Ishikawa (cell line): ENCODE measurements around the gene SPDL1.

ENCODE experiments used
- CEBPB ChIP-seq: IDR thresholded peaks from 2 replicates; pipeline ENCODE4 v1.6.1; 2012
- CREB1 ChIP-seq: IDR thresholded peaks from 2 replicates; pipeline ENCODE4 v1.6.1; 2012; ENCODE audit warnings: low read depth
- EGR1 ChIP-seq: IDR thresholded peaks from 2 replicates; pipeline ENCODE4 v1.6.1; 2012
- EP300 ChIP-seq: IDR thresholded peaks from 2 replicates; pipeline ENCODE4 v1.6.1; 2012; ENCODE audit warnings: borderline replicate concordance
- FOXM1 ChIP-seq: IDR thresholded peaks from 2 replicates; pipeline ENCODE4 v1.6.1; 2012; ENCODE audit warnings: low read depth, borderline replicate concordance
- NFIC ChIP-seq: IDR thresholded peaks from 2 replicates; pipeline ENCODE4 v1.6.1; 2012
- RAD21 ChIP-seq: IDR thresholded peaks from 2 replicates; pipeline ENCODE4 v1.6.1; 2012; ENCODE audit warnings: low read depth
- TAF1 ChIP-seq: IDR thresholded peaks from 2 replicates; pipeline ENCODE4 v1.6.1; 2012; ENCODE audit warnings: low read depth, mild to moderate bottlenecking
- TCF12 ChIP-seq: IDR thresholded peaks from 2 replicates; pipeline ENCODE4 v1.6.1; 2012; ENCODE audit warnings: low read depth
- TEAD4 ChIP-seq: IDR thresholded peaks from 2 replicates; pipeline ENCODE4 v1.6.1; 2012
- YY1 ChIP-seq: IDR thresholded peaks from 2 replicates; pipeline ENCODE4 v1.6.1; 2012; ENCODE audit warnings: low read depth
- ZBTB7A ChIP-seq: IDR thresholded peaks from 2 replicates; pipeline ENCODE4 v1.6.1; 2012; ENCODE audit warnings: low read depth
- TF ChIP-seq, protein P1 (sequence below): IDR thresholded peaks from 2 replicates; pipeline ENCODE4 v1.6.1; 2012; ENCODE audit warnings: low read depth, mild to moderate bottlenecking
- TF ChIP-seq, protein P2 (sequence below): IDR thresholded peaks from 2 replicates; pipeline ENCODE4 v1.6.1; 2012
- TF ChIP-seq, protein P3 (sequence below): IDR thresholded peaks from 2 replicates; pipeline ENCODE4 v1.6.1; 2012

Gene SPDL1

DNA sequence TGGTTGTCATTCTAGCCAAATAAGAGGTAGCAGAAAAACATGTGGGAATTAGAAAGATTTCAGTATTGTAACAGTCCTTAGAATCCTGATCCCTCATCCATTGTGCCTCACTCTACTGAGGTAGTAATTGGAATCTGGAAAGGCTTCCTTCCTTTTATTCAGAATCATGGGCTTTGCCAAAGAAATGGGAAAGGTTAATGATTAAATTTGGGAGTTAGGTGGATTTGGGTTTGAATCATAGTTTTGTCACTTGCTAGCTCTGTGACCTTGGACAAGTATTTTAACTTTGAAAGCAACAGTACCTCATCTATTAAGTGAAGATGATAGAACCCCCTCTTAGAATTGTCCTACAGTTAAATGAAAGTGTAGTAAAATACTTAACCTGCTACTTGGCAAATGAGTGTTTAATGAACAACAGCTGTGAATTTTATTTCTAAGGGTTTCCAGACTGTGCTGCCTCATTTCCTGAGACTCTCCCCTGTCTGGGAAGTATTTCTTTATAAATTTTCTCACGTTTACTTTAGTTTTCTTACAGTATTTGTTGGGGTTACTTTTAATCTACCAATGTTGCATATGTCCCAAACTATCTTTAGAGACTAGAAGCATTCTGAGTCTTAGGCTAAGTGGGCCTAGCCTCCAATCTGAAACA, 11.7 kb downstream of the SPDL1 start:
- TF ChIP-seq, protein P1, sequence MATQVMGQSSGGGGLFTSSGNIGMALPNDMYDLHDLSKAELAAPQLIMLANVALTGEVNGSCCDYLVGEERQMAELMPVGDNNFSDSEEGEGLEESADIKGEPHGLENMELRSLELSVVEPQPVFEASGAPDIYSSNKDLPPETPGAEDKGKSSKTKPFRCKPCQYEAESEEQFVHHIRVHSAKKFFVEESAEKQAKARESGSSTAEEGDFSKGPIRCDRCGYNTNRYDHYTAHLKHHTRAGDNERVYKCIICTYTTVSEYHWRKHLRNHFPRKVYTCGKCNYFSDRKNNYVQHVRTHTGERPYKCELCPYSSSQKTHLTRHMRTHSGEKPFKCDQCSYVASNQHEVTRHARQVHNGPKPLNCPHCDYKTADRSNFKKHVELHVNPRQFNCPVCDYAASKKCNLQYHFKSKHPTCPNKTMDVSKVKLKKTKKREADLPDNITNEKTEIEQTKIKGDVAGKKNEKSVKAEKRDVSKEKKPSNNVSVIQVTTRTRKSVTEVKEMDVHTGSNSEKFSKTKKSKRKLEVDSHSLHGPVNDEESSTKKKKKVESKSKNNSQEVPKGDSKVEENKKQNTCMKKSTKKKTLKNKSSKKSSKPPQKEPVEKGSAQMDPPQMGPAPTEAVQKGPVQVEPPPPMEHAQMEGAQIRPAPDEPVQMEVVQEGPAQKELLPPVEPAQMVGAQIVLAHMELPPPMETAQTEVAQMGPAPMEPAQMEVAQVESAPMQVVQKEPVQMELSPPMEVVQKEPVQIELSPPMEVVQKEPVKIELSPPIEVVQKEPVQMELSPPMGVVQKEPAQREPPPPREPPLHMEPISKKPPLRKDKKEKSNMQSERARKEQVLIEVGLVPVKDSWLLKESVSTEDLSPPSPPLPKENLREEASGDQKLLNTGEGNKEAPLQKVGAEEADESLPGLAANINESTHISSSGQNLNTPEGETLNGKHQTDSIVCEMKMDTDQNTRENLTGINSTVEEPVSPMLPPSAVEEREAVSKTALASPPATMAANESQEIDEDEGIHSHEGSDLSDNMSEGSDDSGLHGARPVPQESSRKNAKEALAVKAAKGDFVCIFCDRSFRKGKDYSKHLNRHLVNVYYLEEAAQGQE: no peak
- TF ChIP-seq TCF12 (no peak), TEAD4 (no peak), EGR1 (no peak), EP300 (no peak), RAD21 (no peak), YY1 (no peak), ZBTB7A (no peak), NFIC (no peak), CREB1 (no peak), CEBPB (no peak), TAF1 (no peak), FOXM1 (no peak)
- TF ChIP-seq, protein P2, sequence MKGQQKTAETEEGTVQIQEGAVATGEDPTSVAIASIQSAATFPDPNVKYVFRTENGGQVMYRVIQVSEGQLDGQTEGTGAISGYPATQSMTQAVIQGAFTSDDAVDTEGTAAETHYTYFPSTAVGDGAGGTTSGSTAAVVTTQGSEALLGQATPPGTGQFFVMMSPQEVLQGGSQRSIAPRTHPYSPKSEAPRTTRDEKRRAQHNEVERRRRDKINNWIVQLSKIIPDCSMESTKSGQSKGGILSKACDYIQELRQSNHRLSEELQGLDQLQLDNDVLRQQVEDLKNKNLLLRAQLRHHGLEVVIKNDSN: no peak
- TF ChIP-seq, protein P3, sequence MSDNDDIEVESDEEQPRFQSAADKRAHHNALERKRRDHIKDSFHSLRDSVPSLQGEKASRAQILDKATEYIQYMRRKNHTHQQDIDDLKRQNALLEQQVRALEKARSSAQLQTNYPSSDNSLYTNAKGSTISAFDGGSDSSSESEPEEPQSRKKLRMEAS: no peak

DNA sequence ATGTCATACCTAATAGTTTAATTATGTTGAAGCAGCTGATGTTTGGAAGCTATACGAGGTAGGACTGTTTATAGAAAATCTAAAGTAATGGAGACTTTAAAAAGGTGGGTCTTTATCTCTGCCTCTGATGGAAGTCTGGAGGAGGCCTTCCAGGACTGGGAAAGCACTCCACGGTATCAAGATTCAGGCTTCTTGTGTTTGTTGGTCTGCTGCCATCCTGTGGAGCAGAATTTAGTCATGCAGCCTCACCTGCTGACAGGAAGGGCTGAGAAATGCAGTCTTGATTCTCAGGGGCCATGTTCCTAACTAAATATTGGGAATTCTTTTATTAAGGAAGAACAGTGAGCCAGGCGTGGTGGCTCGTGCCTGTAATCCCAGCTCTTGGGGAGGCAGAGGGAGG, 15.9 kb downstream of the SPDL1 start:
- TF ChIP-seq CREB1 (no peak), TEAD4 (no peak), CEBPB (no peak), ZBTB7A (no peak), YY1 (no peak), EGR1 (no peak), RAD21 (no peak)
- TF ChIP-seq, protein P1: no peak

DNA sequence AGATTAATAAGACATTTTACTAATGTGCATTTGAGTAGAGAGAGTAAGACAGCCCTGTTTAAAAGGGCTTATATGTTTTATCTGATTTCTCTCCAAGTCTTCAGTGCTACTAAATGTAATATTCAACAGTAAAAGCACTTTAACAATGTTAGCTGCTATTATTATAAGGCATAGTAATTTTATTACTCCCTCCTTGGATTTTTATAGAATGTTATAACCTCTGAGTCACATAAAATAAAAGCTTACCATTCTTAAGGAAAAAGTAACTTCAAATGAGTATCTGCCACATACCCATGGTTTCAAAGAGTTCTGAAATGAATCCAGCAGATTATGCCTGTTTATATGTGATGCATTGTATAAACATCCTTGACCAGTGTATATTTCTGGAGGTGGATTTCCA, 19.0 kb downstream of the SPDL1 start:
- TF ChIP-seq, protein P1: no peak
- TF ChIP-seq ZBTB7A: no peak
- TF ChIP-seq TCF12: no peak
- TF ChIP-seq, protein P2: no peak

DNA sequence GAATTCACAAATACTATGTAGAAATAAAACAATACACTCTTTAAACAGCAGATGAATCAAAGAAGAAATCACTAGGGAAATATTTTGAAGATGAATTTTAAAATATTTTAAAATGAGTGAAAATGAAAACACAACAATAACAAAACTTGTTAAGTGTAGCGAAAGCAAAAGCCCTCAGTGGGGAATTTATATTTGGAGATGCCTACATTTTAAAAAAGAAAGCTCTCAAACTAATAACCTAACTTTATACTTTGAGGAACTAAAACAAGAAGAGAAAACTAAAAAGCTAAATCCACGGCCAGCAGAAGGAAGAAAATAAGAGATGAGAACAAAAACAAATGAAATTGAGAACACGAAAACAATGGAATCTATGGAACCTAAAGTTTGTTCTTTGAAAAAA, 22.7 kb downstream of the SPDL1 start:
- TF ChIP-seq TEAD4 (no peak), EGR1 (no peak), ZBTB7A (no peak), EP300 (no peak), CREB1 (no peak), TAF1 (no peak), FOXM1 (no peak), YY1 (no peak)
- TF ChIP-seq, protein P1: no peak
- TF ChIP-seq, protein P3: no peak
